GM12875 (cell line): Measurements from ENCODE around the gene ASCL5.

Experiments
- H3K4me3 ChIP-seq: one replicate; pipeline ENCODE4 v1.5.1; 2011; ENCODE audit warnings: low read depth, low read length, control low read depth
- TF ChIP-seq, protein P1 (sequence below): IDR thresholded peaks from 2 replicates; pipeline ENCODE4 v1.5.1; 2011; ENCODE audit warnings: low read depth, mild to moderate bottlenecking, control low read depth, inconsistent platforms, low read length, moderate library complexity, borderline replicate concordance; ENCODE audit not compliant: insufficient read depth

The ASCL5 gene

DNA sequence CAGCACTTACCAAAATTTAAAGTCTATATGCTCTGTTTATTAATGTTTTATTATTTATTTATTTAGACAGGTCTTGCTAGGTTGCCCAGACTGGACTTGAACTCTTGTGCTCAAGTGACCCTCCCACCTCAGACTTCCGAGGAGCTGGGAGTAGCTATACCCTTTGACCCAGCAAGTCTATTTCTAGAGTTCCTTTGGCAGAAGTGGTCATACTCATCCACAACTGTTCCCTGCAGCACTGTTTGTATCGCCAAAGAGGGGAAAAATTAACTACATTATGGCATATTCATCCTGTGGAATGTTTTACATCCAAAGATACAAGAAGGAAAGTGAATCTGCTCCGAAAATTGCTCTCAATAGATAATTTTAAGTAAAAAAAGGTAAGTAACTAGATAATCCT is 43.2 kb downstream of the ASCL5 start:
- no peak overlapping the region for H3K4me3 ChIP-seq
- TF ChIP-seq, protein P1, sequence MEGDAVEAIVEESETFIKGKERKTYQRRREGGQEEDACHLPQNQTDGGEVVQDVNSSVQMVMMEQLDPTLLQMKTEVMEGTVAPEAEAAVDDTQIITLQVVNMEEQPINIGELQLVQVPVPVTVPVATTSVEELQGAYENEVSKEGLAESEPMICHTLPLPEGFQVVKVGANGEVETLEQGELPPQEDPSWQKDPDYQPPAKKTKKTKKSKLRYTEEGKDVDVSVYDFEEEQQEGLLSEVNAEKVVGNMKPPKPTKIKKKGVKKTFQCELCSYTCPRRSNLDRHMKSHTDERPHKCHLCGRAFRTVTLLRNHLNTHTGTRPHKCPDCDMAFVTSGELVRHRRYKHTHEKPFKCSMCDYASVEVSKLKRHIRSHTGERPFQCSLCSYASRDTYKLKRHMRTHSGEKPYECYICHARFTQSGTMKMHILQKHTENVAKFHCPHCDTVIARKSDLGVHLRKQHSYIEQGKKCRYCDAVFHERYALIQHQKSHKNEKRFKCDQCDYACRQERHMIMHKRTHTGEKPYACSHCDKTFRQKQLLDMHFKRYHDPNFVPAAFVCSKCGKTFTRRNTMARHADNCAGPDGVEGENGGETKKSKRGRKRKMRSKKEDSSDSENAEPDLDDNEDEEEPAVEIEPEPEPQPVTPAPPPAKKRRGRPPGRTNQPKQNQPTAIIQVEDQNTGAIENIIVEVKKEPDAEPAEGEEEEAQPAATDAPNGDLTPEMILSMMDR = no peak

DNA sequence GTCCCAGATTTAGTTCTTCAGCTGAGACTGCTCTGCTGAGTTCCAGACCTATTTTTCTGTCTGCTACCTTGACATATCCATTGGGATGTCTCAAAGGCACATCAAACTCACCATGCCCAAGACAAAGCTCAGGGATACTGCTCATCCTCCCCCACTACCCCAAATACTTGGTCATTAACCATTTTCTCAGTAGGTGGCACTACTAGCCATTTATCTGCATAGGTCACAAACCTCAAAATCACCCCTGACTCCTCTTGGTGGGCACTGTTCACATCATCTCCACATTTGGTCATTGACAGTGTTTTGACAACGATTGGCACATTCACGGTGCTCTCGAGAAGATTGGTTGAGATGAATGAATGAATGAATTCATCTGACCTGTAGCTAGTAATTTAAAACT is 46.8 kb downstream of the ASCL5 start:
- no peak overlapping the region for H3K4me3 ChIP-seq
- TF ChIP-seq, protein P1 = no peak

DNA sequence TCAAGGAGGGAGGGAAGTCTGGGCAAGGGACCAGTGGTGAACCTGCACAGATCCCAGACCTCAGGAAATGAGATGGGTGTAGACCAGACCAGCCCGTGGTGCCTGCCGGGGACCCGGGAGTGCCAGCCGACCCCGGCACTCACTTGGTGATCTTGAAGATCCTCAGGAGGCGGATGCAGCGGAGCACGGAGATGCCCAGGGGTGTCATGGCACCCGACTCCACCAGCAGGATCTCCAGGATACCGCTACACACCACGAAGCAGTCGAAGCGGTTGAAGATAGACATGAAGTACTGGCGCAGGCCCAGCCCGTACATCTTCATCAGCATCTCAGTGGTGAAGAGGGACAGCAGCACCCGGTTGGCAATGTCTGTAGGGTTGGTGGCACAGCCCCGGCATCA is 49.2 kb downstream of the ASCL5 start:
- TF ChIP-seq, protein P1 = no peak
- no peak overlapping the region for H3K4me3 ChIP-seq

DNA sequence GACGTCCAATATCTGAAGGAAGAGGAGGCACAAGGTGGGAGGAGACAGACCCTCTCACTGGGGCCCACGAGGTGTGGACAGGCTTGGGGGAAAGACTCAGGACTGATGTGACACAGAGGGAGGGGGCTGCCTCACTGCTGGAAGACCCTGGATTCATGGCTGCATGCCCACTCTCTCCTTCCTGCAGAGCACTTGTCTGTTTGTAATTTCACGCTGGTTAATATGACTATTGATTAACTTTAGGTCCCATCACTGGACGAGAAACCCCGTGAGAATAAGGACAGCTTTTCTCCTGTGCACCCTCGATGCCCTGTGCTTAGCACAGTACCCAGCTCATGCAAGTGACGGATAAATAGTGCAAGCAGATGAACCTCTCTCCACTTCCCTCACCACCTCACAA is 49.9 kb downstream of the ASCL5 start:
- H3K4me3 ChIP-seq = no peak overlapping the region
- TF ChIP-seq, protein P1 = no peak

DNA sequence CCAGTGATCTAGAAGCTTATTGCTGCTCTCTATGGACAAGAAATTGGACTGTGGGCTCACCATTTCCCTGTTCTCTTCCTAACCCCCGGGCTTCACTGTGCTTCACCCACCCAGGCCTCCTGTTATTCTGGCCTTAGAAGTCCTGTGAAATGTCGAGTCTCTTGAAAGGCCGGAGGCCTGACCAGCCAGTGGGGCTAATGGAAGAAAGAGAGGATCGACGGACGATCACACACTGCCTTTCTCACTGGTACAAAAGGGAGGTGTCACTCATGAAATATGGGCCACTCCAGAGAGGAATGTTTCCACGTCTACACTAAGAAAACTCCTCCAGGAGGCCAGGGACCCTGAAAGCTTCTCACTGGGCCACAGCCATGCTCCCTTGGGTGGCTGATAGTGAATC is 50.9 kb downstream of the ASCL5 start:
- H3K4me3 ChIP-seq = no peak overlapping the region
- TF ChIP-seq, protein P1 = no peak

DNA sequence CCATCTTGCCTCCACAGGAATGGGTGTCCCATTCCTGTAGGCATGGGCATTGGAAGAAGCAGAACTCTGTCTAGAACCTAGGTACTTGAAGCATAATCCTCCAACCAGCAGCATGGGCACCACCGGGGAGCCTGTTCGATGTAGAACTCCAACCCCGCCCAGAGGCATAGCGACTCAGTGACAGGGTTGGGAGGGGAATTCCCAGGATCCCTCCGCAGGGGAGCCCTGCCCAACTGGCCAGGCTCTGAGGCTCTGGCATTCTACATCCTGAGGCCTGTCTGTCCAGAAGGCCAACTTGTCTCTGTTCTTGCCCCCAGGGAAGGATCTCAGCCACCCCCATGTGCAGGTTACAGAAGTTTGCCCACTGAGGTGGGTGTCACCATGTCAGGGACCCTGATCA is 53.0 kb downstream of the ASCL5 start:
- TF ChIP-seq, protein P1 = no peak

DNA sequence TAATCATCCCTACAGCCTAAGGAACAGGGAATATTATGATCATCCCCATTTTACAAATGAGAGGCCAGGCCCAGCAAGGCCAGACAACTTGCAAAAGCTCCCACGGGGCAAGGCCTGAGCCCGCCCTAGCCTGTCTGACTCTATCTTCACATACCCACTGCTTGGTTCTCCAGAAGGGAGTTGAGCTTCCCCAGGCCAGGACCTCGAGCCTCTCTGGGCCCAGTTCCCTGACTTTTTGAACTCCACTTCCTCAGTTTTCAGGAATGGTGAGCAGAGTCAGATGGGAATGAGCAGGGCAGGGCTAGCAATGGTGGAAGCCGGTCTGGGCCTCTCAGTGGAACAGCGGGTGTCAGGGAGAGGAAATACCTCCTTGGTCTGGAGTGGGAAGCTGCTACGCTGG is 54.1 kb downstream of the ASCL5 start:
- TF ChIP-seq, protein P1 = no peak

More for the DNA sequence above, 53.0 kb downstream of the ASCL5 start:
- H3K4me3 ChIP-seq = no peak overlapping the region

More for the DNA sequence above, 54.1 kb downstream of the ASCL5 start:
- H3K4me3 ChIP-seq = no peak overlapping the region
